Caki2 (cell line): ENCODE results near the gene DNAJC28. TPM values are rescaled to one million over a fixed set of nuclear protein-coding genes. Genes with fewer than 3 reads are reported as not detected.
"Not testable (repeated sequence)": the region's sequence is repeated elsewhere in the genome, so short reads cannot be mapped to it uniquely, and the experiment has no call there.

Source experiments
- DNase-seq: peaks from one replicate; pipeline ENCODE4 v3.0.0-alpha.2; 2015; ENCODE audit warnings: low read depth
- in situ Hi-C: cut with HindIII; loops from 2 replicates; pipeline ENCODE4 v1.10.0; 2016; ENCODE audit warnings: low sequenced_read_pairs, low pct_unique_long_range_greater_than_20kb, mixed read lengths
- total RNA-seq: library from RNA; depleted of rRNA; stranded (reverse); fragments of >200 nt; shearing (Covaris generic); gene quantifications from 2 replicates; pipeline ENCODE4 v1.2.3, GENCODE V29; 2014; ENCODE audit warnings: low replicate concordance

Gene DNAJC28
- total RNA-seq, 1 experiment from 2014 or later: not detected

- no peak for DNase-seq
- in situ Hi-C loops: no loop called here
These were observed 534 bp downstream of the DNAJC28 start for GRCh38 chr21:33490991-33491372.

GRCh38 chr21:33488936-33489335 is 2.6 kb downstream of the DNAJC28 start:
- DNase-seq: no peak
- in situ Hi-C loops: no loop called here

DNA sequence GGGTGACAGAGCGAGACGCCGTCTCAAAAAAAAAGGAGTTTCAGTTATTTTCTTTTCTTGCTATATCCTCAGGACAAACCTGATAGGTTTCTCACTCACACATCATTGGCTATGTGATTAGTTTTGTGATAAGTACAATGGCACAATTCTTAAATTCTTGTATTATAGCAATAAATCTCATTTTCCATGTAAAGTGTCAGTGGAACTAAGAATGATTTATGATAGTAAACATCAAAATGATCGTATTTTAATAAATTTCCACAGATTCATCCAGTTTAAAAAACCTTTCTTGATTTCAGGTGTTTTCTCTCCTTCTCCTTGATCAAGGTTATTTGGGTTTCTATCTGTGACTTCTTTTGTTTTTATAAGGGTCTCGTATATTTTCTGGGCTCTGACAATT is 3.5 kb downstream of the DNAJC28 start:
- in situ Hi-C loops: no loop called here

GRCh38 chr21:33481314-33481943 is 10.1 kb downstream of the DNAJC28 start:
- DNase-seq: no peak
- in situ Hi-C loops: no loop called here

More for the DNA sequence above, 3.5 kb downstream of the DNAJC28 start:
- DNase-seq: no peak

DNA sequence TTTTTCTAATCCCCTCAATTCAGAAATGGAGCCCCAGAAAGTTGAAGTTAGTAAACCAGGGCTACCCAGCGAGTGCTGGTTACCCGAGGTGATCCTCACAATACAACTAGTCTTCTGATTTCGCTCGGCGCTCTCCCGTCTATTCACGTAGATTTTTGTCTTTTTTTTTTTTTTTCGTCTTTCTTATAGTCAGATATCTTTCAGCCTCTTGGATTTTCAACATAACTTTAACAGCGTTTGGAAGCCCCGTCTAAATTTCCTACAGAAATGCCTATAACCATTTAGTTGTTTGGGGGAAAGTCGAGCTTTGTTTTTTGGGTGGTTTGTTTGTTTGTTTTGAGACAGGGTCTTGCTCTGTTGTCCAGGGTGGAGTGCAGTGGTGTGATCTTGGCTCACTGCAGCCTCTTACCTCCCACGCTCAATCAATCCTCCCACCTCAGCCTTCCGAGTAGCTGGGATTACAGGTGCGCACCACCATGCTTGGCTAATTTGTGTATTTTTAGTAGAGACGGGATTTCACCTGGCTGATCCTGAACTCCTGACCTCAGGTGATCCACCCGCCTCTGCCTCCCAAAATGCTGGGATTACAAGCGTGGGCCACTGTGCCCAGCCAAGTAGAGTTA is 10.9 kb downstream of the DNAJC28 start:
- in situ Hi-C loops: no loop called here
- no peak for DNase-seq

DNA sequence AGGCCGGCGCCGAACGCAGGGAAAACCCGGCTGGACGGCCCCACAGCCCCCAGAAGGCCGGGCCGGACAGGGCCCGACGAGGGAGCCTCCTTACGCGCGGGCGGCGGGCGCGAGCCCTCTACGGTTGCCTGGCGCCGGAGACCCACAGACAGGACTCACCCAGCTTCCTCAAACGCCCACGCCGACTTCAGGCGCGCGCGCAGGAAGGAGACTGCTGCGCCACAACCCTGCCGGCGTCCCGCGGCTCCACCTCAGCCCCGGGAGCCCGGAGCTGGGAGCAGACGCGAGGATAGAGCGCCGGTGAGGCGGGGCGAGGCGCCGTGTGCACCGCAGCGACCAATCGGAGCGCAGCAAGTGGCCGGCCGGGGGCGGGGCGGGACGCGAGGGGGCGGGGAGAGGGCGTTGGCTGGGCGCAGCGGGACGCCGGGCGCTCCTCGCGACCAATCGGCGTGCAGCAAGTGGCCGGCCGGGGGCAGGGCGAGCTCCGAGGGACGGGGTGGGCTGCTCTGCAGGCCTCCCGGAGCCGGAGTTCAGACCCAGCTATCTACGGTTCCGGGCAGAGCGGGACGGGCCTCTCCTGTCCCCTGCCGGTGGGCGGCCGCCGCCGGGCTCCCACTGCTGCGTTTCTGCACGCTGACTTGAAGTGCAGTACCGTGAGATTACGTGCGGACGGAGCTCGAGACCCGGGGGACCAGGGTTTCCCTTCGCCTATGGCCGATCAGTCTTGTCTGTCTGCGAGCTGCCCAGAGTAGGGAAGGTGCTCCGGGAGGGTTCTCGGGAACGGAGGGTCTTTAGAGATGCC is 11.6 kb downstream of the DNAJC28 start, which contains the start of gene TMEM50B:
TMEM50B (minus strand) TSS at position 296 of the 802 bp plus-strand sequence. CDS start 11,089 bp downstream, outside the sequence.
- in situ Hi-C loops: no loop called here
- peak; percentile 91 for DNase-seq

DNA sequence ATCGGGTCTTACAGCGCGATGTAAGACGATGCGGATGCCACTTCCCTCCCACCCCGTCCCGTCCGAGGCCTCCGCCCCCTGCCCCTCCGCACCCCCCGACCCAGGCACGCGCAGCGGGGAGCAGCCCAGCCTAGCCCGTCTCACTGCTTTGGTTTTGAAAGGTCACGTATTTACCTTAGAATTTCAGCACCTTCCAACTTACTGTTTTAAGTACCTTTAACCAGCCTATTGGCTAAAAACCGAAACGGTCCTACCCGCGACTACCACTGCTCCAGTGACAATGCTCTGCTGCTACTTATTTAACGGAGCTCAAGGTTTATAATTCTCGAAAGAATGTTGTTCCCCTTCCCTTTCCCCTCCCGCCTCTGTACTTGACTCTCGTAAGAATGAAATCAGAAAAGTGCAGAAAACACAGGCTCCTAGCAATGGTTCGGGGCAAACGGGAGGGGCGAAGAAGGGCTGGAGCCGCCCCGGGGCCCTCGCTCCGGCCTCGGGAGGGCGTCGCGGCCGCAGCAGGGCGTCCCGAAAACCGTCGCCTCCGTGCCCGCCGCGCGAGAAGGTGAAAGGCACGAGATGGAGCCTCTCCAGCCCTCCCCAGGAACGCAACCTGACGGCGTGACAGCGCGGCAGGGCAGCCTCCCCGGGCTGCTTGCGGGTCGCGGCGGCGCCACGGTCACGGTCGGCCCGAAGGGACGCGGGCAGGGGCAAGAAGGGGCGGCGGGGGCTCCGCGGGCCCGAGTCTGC is 12.4 kb downstream of the DNAJC28 start:
- in situ Hi-C loops: no loop called here
- no peak for DNase-seq

DNA sequence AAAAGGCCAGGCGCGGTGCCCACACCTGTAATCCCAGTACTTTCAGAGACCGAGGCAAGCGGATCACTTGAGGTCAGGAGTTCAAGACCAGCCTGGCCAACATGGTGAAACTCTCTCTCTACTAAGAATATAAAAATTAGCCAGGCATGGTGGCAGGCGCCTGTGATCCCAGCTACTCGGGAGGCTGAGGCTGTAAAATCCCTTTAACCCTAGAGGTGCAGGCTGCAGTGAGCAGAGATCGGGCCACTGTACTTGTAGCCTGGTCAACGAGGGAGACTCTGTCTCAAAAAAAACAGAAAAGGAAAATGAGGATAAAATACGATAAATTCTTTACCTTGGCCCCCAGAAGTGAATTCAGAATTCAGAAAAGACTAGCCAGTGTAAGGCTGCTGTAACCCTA is 13.3 kb downstream of the DNAJC28 start:
- in situ Hi-C loops: no loop called here
- no peak for DNase-seq

DNA sequence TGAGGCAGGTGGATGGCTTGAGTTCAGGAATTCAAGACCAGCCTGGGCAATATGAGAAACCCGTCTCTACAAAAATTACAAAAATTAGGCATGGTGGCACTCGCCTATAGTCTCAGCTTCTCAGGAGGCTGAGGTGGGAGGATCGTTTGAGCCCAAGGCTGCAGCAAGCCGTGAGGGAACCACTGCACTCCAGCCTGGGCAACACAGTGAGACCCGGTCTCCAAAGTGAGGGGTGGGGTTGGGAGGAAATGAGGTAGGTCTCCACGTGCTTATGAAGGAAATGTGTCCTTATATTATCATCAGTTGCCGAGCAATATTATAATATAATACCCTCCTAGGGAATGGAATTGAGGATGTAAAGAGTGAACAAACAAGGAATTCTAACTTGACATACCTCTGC is 14.4 kb downstream of the DNAJC28 start:
- DNase-seq: no peak
- in situ Hi-C loops: no loop called here

DNA sequence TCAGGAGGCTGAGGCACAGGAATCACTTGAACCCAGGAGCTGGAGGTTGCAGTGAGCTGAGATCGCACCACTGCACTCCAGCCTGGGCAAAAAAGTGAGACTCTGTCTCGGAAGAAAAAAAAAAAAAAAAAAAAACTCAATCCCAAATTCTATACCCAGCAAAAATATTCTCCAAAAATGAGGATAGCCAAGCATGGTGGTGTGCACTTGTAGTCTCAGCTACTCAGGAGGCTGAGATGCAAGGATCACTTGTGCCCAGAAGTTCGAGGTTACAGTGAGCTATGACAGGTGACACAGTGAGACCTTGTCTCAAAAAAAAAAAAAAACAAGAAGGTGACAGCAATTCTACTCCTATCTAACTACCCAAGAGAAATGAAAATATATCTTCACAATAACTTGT is 18.2 kb downstream of the DNAJC28 start:
- DNase-seq: no peak
- in situ Hi-C loops: no loop called here

DNA sequence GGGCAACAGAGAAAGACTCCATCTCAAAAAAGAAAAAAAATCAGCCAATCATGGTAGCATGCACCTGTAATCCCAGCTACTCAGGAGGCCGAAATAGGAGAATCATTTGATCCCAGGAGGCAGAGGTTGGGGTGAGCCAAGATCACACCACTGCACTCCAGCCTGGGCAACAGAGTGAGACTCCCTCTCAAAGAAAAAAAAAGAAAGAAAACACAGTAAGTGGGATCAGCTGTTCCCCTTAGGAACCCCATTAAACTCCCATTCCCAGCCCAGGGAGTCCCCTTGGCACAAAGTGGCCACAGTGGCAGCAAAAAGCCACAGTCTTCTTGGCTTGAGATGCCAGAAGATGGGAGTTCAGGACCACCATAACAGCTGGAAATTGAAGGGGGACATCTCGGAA is 20.8 kb downstream of the DNAJC28 start:
- in situ Hi-C loops: no loop called here
- no peak for DNase-seq

DNA sequence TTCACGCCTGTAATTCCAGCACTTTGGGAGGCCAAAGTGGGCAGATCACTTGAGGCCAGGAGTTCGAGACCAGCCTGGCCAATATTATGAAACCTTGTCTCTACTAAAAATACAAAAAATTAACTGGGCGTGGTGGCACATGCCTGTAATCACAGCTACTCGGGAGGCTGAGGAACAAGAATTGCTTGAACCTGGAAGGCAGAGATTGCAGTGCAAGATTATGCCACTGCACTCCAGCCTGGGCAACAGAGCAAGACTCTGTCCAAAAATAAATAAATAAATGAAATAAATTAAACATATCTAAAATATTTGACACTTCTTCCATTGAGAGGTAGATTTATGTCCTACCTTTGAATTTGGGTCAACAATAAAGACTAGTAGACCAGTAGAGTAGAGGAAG is 22.3 kb downstream of the DNAJC28 start:
- in situ Hi-C loops: not testable (repeated sequence)

GRCh38 chr21:33461538-33462250 is 29.8 kb downstream of the DNAJC28 start:
- no peak for DNase-seq
- in situ Hi-C loops: no loop called here

More for the DNA sequence above, 22.3 kb downstream of the DNAJC28 start:
- not testable (repeated sequence) for DNase-seq

GRCh38 chr21:33458861-33459260 is 32.7 kb downstream of the DNAJC28 start:
- in situ Hi-C loops: no loop called here
- DNase-seq: no peak

GRCh38 chr21:33455686-33456446 is 35.6 kb downstream of the DNAJC28 start:
- in situ Hi-C loops: no loop called here
- DNase-seq: no peak

GRCh38 chr21:33452362-33452761 is 39.2 kb downstream of the DNAJC28 start:
- DNase-seq: no peak
- in situ Hi-C loops: no loop called here

DNA sequence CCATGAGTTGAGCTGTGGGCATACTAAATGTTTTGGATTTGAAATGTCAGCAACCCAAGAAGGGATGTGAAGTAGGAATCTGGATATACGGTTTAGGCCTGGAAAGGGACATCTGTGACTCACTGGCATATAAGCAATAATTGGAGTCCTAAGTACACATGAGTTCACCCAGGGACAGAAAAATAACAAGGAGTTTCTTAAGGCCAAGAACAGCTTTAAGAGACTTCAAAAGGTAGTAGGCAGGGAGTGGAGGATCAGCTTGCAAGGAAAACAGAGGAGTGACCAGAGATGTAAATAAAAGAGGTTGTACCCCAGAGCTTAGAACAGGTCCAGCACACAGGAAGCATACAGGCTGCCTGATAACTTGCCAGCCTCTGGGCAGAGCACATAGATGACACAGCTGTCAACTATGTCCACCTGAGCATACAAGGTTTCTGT is 39.9 kb downstream of the DNAJC28 start:
- in situ Hi-C loops: no loop called here
- DNase-seq: no peak
